GM12875 (cell line): ENCODE data around the gene PLA2G2D.

Experiments
- H3K4me3 ChIP-seq: one replicate; pipeline ENCODE4 v1.5.1; 2011; ENCODE audit warnings: low read depth, low read length, control low read depth
- TF ChIP-seq, protein P1 (sequence below): IDR thresholded peaks from 2 replicates; pipeline ENCODE4 v1.5.1; 2011; ENCODE audit warnings: low read depth, mild to moderate bottlenecking, control low read depth, inconsistent platforms, low read length, moderate library complexity, borderline replicate concordance; ENCODE audit not compliant: insufficient read depth

The PLA2G2D gene

DNA sequence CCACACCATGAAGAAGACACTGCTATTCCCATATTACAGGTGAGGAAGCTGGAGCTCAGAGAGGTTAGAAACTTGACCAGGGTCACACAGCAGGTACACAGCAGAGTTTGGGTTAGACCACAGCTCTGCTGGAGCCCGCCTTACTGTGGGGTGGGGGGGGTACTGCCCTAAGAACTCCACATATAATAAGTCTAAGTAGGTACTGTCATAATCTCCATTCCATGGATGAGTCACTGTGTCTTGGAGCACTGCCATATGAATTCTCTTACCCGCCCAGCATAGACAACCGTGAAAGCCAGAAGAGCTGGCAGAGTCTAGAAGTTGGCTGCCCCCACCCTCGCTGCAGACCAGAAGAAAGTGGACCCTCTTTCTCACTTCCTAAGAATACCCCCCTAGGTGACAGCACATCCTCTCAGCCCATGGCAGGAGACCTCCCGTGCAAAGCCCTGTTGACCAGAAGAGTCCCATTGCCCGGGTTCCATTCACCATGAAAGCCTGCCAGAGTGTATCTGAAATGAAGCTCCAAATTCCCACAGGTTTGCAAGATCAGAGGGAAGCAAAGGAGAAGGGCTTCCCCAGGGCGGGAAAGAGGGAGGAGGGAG lies 5.2 kb upstream of the PLA2G2D start:
- no peak overlapping the region for H3K4me3 ChIP-seq
- TF ChIP-seq, protein P1, sequence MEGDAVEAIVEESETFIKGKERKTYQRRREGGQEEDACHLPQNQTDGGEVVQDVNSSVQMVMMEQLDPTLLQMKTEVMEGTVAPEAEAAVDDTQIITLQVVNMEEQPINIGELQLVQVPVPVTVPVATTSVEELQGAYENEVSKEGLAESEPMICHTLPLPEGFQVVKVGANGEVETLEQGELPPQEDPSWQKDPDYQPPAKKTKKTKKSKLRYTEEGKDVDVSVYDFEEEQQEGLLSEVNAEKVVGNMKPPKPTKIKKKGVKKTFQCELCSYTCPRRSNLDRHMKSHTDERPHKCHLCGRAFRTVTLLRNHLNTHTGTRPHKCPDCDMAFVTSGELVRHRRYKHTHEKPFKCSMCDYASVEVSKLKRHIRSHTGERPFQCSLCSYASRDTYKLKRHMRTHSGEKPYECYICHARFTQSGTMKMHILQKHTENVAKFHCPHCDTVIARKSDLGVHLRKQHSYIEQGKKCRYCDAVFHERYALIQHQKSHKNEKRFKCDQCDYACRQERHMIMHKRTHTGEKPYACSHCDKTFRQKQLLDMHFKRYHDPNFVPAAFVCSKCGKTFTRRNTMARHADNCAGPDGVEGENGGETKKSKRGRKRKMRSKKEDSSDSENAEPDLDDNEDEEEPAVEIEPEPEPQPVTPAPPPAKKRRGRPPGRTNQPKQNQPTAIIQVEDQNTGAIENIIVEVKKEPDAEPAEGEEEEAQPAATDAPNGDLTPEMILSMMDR: no peak

GRCh38 chr1:20123722-20124455 lies 4.6 kb upstream of the PLA2G2D start:
- TF ChIP-seq, protein P1: no peak
- no peak overlapping the region for H3K4me3 ChIP-seq

GRCh38 chr1:20120796-20121195 lies 1.5 kb upstream of the PLA2G2D start:
- TF ChIP-seq, protein P1: no peak
- no peak overlapping the region for H3K4me3 ChIP-seq

DNA sequence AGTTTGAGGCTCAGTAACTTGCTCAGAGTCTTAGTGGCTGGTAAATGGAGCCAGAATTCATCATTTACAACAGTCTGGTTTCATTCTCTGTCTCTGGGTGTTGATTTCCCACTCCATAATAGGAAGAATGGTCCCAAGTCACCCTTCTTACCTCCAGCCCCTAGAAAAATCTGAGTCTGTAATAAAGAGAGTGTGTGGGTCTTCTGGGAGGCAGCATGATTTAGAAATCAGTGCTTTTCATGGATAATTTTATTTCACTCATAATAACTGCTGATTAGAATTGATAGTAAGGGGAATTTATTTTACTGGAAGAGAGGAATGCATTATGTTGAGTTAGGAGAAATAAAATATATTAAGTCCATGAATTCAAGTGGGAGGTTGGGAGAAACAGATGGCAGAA lies 2.1 kb downstream of the PLA2G2D start:
- TF ChIP-seq, protein P1: no peak
- no peak overlapping the region for H3K4me3 ChIP-seq

GRCh38 chr1:20115916-20116315 lies 3.4 kb downstream of the PLA2G2D start:
- no peak overlapping the region for H3K4me3 ChIP-seq
- TF ChIP-seq, protein P1: no peak

GRCh38 chr1:20115479-20115878 lies 3.9 kb downstream of the PLA2G2D start:
- no peak overlapping the region for H3K4me3 ChIP-seq
- TF ChIP-seq, protein P1: no peak
